M059J (cell line): ENCODE results near the gene C17orf75. TPM values are rescaled to one million over a fixed set of nuclear protein-coding genes. Genes with fewer than 3 reads are reported as not detected.

ENCODE experiments used
- DNase-seq: peaks from one replicate; pipeline ENCODE4 v3.0.0-alpha.2; 2012; ENCODE audit warnings: low read depth
- total RNA-seq: library from RNA; depleted of rRNA; stranded (reverse); fragments of >200 nt; shearing (Covaris generic); gene quantifications from 2 replicates; pipeline ENCODE4 v1.2.3, GENCODE V29; 2014; rRNA removed

The C17orf75 gene
- total RNA-seq, 1 experiment from 2014 or later: 21.6 TPM

- no peak for DNase-seq
These were observed 63.2 kb downstream of the C17orf75 start for GRCh38 chr17:32278815-32279214.

Other genes starting within 250 kb of the C17orf75 start
- 32.1 and 39.1 TPM in 2 replicates for gene RHOT1, start 199.7 kb downstream of the C17orf75 start, total RNA-seq
- gene RHBDL3, start 76.3 kb downstream of the C17orf75 start, total RNA-seq: 0.02 and 0.30 TPM in 2 replicates
- gene ZNF207, start 8.0 kb upstream of the C17orf75 start, total RNA-seq: 163 and 195 TPM in 2 replicates
- 70.0 and 102 TPM in 2 replicates for gene PSMD11, start 102.3 kb upstream of the C17orf75 start, total RNA-seq
- 2.8 and 3.7 TPM in 2 replicates for gene CDK5R1, start 144.8 kb upstream of the C17orf75 start, total RNA-seq